Right ventricle myocardium superior (tissue), 1 donor: ENCODE data around the gene GDPD5. TPM values are rescaled to one million over a fixed set of nuclear protein-coding genes. Genes with fewer than 3 reads are reported as not detected.
A peak's percentile ranks its signal among the peaks of the same experiment; 100 is the strongest.

Source experiments
- ATAC-seq: fragments of 200-7000 bp; cut with Tn5 transposase; one replicate; pipeline ENCODE4 v1.9.1; 2020; ENCODE audit warnings: mild to moderate bottlenecking; ENCODE audit not compliant: poor library complexity
- DNase-seq: peaks from one replicate; pipeline ENCODE4 v3.0.0-alpha.2; 2020
- intact Hi-C: fragments of 100-400 bp; cut with DNase I; formaldehyde crosslinking; loops from one replicate; pipeline ENCODE4 v1.11.2; 2022
- total RNA-seq: library from RNA; stranded (reverse); fragmentation: NEBNext Ultra II Directional; extraction: Animal tissue kit (Norgen Biotek cat#: 25700); gene quantifications from one replicate; pipeline ENCODE4 v1.2.1, GENCODE V29; 2021
- donor health status: DM: no; HTN: yes; CAD: no; lungs with severe emphysema.

GDPD5 gene
- total RNA-seq, 1 donor from 2014 or later, result 6.5 TPM

- intact Hi-C loops, result no loop called here
- DNase-seq, result peak; percentile 31
- ATAC-seq, result no peak
Measured at GRCh38 chr11:75467881-75468280, 57.9 kb downstream of the GDPD5 start.

- DNase-seq (peak; percentile 20), ATAC-seq (no peak)
- intact Hi-C loops, result no loop called here
Measured at GRCh38 chr11:75467311-75467710, 58.4 kb downstream of the GDPD5 start.

- intact Hi-C loops, result no loop called here
- DNase-seq (no peak), ATAC-seq (no peak)
Measured at GRCh38 chr11:75465701-75466531, 59.8 kb downstream of the GDPD5 start.

DNA sequence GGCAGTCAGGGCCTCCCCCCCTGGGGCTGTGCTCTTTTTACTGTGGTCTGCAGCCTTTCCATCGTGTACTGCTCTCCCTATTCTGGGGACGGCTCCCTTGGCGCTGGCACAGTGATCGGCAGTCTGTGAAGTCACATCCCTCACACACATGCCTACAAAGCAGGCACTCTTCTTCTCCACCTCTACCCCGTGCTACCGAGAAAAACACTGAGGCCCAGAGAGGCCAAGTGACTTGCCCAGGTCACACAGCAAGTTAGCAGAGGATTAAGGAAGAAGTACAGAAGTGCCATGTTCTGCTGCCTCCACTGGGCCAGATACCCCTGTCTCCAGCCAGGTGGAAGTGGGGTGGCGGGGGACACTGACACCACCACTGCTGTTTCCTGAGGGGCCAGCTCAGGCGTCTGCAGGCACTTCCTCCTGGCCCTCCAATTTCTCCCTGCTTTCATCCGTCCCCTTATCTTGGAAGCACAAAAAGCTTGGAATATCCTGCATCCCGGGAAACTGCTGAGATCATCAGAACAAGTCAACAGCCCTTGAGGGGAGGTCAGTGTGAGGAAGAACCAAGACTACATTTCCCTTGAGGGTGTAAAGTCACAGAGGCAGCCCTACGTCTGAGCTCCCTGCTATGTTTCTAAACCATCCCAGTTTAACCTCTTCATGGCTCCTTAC lies 62.5 kb downstream of the GDPD5 start:
- intact Hi-C loops, result no loop called here
- DNase-seq, result no peak
- no peak for ATAC-seq

- ATAC-seq, result no peak
- intact Hi-C loops, result no loop called here
- DNase-seq, result no peak
Measured at GRCh38 chr11:75462117-75462653, 63.6 kb downstream of the GDPD5 start.

DNA sequence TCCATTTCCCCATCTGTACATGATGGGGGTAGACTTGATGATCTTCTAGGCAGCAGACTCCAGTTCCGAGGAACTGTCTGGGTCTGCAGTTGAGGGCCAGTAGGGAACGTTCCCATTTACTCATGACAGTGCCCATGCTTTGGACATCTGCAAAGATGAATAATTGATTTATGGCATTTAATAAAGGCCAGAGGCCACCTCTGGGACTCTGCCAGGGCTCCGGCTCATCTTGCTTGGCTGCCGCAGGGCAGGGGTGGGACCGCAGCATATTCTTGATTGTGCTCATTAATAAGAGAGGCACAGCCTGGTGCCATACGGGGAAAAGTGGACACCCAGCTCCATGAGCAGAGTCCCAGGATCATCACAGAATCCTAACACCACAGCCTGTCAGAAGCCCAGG lies 64.6 kb downstream of the GDPD5 start:
- DNase-seq (no peak), ATAC-seq (no peak)
- intact Hi-C loops, result no loop called here

GRCh38 chr11:75456596-75457183 lies 69.1 kb downstream of the GDPD5 start:
- ATAC-seq (no peak), DNase-seq (no peak)
- intact Hi-C loops, result no loop called here

GRCh38 chr11:75454987-75455386 lies 70.8 kb downstream of the GDPD5 start:
- DNase-seq, result no peak
- no peak for ATAC-seq
- intact Hi-C loops, result no loop called here

- ATAC-seq (no peak), DNase-seq (no peak)
Measured at GRCh38 chr11:75453916-75454655, 71.7 kb downstream of the GDPD5 start.

GRCh38 chr11:75450826-75451821 lies 74.6 kb downstream of the GDPD5 start:
- ATAC-seq, result no peak
- no peak for DNase-seq
- intact Hi-C loops, result no loop called here

More at GRCh38 chr11:75453916-75454655, 71.7 kb downstream of the GDPD5 start:
- intact Hi-C loops, result no loop called here

DNA sequence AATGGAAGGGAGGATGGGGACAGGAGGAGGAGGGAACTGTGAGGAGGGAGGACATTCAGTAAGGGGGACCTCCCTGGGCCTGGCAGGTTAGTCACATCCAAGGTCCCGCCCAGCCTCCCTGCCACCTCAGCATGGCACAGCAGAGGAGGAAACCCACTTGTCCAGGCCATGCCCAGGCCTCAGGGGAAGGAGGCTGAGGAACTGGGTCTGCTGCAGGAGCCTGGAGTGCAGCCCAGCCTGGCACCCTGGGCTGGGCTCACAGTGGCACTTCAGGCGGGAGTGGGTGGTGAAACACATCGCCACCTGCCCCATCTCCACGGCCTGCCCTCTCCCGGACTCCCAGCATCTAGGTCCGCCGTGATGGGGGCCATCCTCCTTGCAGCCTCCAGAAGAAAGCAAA lies 75.5 kb downstream of the GDPD5 start:
- no peak for ATAC-seq
- DNase-seq, result no peak
- intact Hi-C loops, result no loop called here

DNA sequence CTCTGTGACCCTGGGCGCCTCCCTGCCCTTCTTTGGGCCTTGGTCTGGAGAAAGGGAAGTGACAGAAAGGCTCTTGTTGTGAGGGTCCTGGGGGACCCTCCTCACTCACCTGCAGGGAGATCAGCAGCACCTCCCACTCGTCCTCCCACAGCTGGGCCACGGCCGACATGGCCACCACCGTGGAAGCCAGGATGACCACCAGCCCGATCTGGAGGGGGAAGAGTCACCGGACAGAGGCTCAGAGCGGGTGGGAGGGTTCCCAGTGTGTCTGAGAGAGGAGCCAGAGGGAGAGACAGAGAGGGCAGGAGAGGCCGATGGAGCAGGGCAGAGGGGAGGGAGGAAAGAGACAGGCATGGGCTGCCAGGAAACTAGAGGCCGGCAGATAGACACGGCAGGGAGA lies 76.0 kb downstream of the GDPD5 start:
- intact Hi-C loops, result no loop called here
- ATAC-seq, result no peak
- DNase-seq, result no peak

DNA sequence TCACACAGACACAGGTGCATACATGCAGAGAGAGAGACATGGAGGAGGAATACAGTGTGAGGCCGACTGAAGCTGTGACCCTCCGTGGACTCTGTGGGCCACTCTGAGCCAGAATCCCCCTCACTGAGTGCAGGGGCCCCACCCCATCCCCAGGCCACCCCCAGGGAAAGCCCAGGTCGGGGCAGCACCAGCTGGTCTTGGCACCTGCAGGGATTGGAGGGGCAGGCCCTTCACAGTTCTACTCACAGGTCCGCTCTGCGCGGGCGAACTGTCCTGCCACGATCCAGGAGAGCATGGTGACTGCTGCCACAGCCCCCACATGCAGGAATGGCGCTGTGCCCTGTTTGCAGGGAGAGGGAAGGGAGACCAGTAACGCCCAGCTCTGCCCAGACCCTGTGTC lies 76.5 kb downstream of the GDPD5 start:
- DNase-seq (no peak), ATAC-seq (no peak)
- intact Hi-C loops, result no loop called here

GRCh38 chr11:75447415-75447814 lies 78.3 kb downstream of the GDPD5 start:
- intact Hi-C loops, result no loop called here
- DNase-seq, result no peak

GRCh38 chr11:75445315-75445953 lies 80.3 kb downstream of the GDPD5 start:
- DNase-seq (peak; percentile 76), ATAC-seq (peak; percentile 79)
- intact Hi-C loops, result no loop called here

More at GRCh38 chr11:75447415-75447814, 78.3 kb downstream of the GDPD5 start:
- ATAC-seq, result no peak

- ATAC-seq, result no peak
- intact Hi-C loops, result no loop called here
- no peak for DNase-seq
Measured at GRCh38 chr11:75443043-75443442, 82.7 kb downstream of the GDPD5 start.

DNA sequence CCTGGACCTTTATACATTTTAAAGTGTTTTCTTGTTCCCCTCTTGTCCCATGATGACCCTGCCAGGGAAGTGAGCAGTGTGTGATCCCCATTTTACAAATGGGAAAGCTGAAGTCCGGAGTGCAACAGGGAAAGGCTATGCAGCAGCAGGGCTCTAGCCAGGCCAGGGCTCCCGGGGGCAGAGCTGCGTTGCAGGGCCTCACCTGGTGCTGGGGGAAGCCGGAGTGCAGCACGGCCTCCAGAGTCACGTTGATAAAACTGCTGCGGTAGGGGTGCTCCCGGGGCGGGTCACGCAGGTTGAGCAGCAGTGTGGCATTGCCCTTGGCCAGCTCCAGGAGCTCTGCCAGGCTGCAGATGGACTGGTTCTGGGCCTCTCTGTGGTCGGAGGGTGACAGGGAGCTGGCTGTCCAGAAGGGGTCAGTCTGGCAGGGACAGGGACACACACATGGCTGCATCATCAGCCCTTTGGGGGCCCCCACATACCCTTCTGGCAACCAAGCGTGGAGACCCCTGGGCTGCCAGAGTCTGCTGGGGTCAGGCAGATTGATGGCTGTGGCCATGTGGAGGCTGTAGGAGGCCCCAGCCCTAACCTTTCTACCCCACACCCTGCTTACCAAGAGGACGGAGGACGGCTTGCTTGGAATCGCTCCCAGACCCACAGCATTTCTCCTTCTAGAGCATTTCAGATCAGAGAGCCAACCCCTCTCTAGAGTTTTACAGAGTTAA lies 83.4 kb downstream of the GDPD5 start:
- intact Hi-C loops, result no loop called here
- DNase-seq, result no peak
- ATAC-seq, result no peak
